HepG2 (cell line): ENCODE measurements around the gene PGC. TPM values are rescaled to one million over a fixed set of nuclear protein-coding genes. Genes with fewer than 3 reads are reported as not detected.

Experiments
- ATAC-seq: fragments of 200-7000 bp; cut with Tn5 transposase; 3 replicates; pipeline ENCODE4 v1.9.1; 2020; ENCODE audit warnings: mild to moderate bottlenecking, moderate library complexity
- BruUV-seq: library from RNA; stranded (reverse); fragments of 400-500 nt; replicated peaks from 2 replicates; lab custom pipeline; 2021; lab: Mats Ljungman, UMichigan
- CTCF ChIA-PET: fragments of 300-600 bp; formaldehyde crosslinking; extraction: SDS; loops from one replicate; lab custom pipeline; 2021; ENCODE audit warnings: low total read pairs, inconsistent platforms, low intra/inter-chr PET ratio; lab: Yijun Ruan, JAX
- POLR2A ChIA-PET: fragments of 350-600 bp; sonication (Branson Sonifier 250); formaldehyde crosslinking; loops from one replicate; lab custom pipeline; 2020; ENCODE audit warnings: antibody characterized with exemption, inconsistent platforms; lab: Yijun Ruan, JAX
- DNase-seq: peaks from one replicate; pipeline ENCODE4 v3.0.0-alpha.2; 2015; ENCODE audit warnings: low spot score
- FAIRE-seq: peaks from 3 replicates; lab custom pipeline; 2011; peaks lifted over from hg19 to GRCh38; lab: Jason Lieb, UNC
- H2AFZ ChIP-seq: one replicate; pipeline ENCODE4 v1.6.1; 2011; ENCODE audit warnings: low read length, inconsistent platforms
- H3K27ac ChIP-seq: fragments of 300-600 bp; 3 replicates; pipeline ENCODE4 v1.8.0; 2011; ENCODE audit warnings: mixed run types, mild to moderate bottlenecking, mixed read lengths, low read length, inconsistent platforms; ENCODE audit not compliant: insufficient read depth; ENCODE audit errors: extremely low read length
- H3K27me3 ChIP-seq, 2 experiments: fragments of 200-600 bp in 1 of 2; 2 replicates in 1 of 2; 3 replicates in 1 of 2; pipeline versions ENCODE4 v1.6.0 to v1.8.0; 2011; ENCODE audit warnings: low read length in 2 of 2, mild to moderate bottlenecking in 2 of 2, moderate library complexity in 2 of 2, inconsistent platforms in 1 of 2; ENCODE audit not compliant: insufficient read depth in 2 of 2, control insufficient read depth in 1 of 2
- H3K36me3 ChIP-seq, 2 experiments: fragments of 200-600 bp in 1 of 2; replicated peaks in 1 of 2; 2 replicates in 1 of 2; 3 replicates in 1 of 2; pipeline versions ENCODE4 v1.5.1 to v1.8.0; 2011; ENCODE audit warnings: low read length in 2 of 2, inconsistent platforms in 1 of 2; ENCODE audit not compliant: insufficient read depth in 2 of 2, control insufficient read depth in 1 of 2
- H3K4me1 ChIP-seq: 2 replicates; pipeline ENCODE4 v1.5.1; 2012; ENCODE audit warnings: low read length, inconsistent platforms; ENCODE audit not compliant: insufficient read depth
- H3K4me2 ChIP-seq: 2 replicates; pipeline ENCODE4 v1.6.0; 2011; ENCODE audit warnings: low read depth, low read length, inconsistent platforms
- H3K4me3 ChIP-seq, 3 experiments: fragments of 200-600 bp in 1 of 3; sonication (generic), shearing (Covaris generic) in 1 of 3; replicated peaks in 1 of 3; 2 replicates each; pipeline ENCODE4 v1.5.1; 2011 to 2016; ENCODE audit warnings: low read length in 3 of 3, inconsistent platforms in 2 of 3, low read depth in 2 of 3, mild to moderate bottlenecking in 2 of 3, control low read depth in 1 of 3, mixed read lengths in 1 of 3; ENCODE audit not compliant: insufficient read depth in 1 of 3
- H3K79me2 ChIP-seq: one replicate; pipeline ENCODE4 v1.6.1; 2011; ENCODE audit warnings: low read length, inconsistent platforms; ENCODE audit not compliant: insufficient read depth
- H3K9ac ChIP-seq: 2 replicates; pipeline ENCODE4 v1.6.0; 2011; ENCODE audit warnings: mild to moderate bottlenecking, low read depth, low read length, inconsistent platforms; ENCODE audit not compliant: insufficient read depth
- H3K9me3 ChIP-seq: 2 replicates; pipeline ENCODE4 v1.5.1; 2012; ENCODE audit warnings: mild to moderate bottlenecking, low read length
- H4K20me1 ChIP-seq: 2 replicates; pipeline ENCODE4 v1.6.0; 2011; ENCODE audit warnings: inconsistent platforms, mild to moderate bottlenecking, low read length, moderate library complexity; ENCODE audit not compliant: insufficient read depth
- AGO2 ChIP-seq: fragments of 200-400 bp; formaldehyde crosslinking; optimal IDR thresholded peaks from 2 replicates; pipeline ENCODE3; 2017; ENCODE audit warnings: mild to moderate bottlenecking, low read depth, low read length, moderate library complexity
- MATR3 ChIP-seq: sonication (generic); formaldehyde crosslinking; IDR thresholded peaks from 2 replicates; pipeline ENCODE4 v1.4.0; 2020; ENCODE audit warnings: missing genetic modification reagents
- PRDM15 ChIP-seq: sonication (generic); formaldehyde crosslinking; IDR thresholded peaks from 2 replicates; pipeline ENCODE4 v1.4.0; 2020; ENCODE audit warnings: missing genetic modification reagents
- ZNF335 ChIP-seq: sonication (generic); formaldehyde crosslinking; IDR thresholded peaks from 2 replicates; pipeline ENCODE4 v1.4.0; 2020; ENCODE audit warnings: missing genetic modification reagents
- ZNF484 ChIP-seq: sonication (generic); formaldehyde crosslinking; IDR thresholded peaks from 2 replicates; pipeline ENCODE4 v1.5.1; 2020; ENCODE audit warnings: mild to moderate bottlenecking, low read depth, missing genetic modification reagents, borderline replicate concordance
- ZUFSP ChIP-seq: sonication (generic); formaldehyde crosslinking; IDR thresholded peaks from 2 replicates; pipeline ENCODE4 v1.9.0; 2021; ENCODE audit warnings: missing genetic modification reagents, mild to moderate bottlenecking, borderline replicate concordance
- WGBS: methylation state at CpG from one replicate; pipeline ENCODE4 v1.1.6; 2017; ENCODE audit warnings: low lambda C conversion rate; 5-methylcytosine and 5-hydroxymethylcytosine counted together
- in situ Hi-C: cut with HindIII; loops from 2 replicates; pipeline ENCODE4 v1.10.0; 2017; ENCODE audit warnings: low pct_unique_long_range_greater_than_20kb; ENCODE audit not compliant: extremely low pct_ligation_motif_present
- intact Hi-C: fragments of 100-400 bp; cut with micrococcal nuclease; formaldehyde crosslinking; loops from one replicate; pipeline ENCODE4 v1.10.0; 2022; ENCODE audit not compliant: unreplicated experiment
- polyA plus RNA-seq, 8 experiments: library from polyadenylated mRNA; depleted of rRNA in 3 of 8; stranded (reverse) in 7 of 8; unstranded in 1 of 8; fragments of >200 nt; fragmentation: Illumina TruSeq in 4 of 8; extraction: Trizol in 4 of 8; gene quantifications; 2 replicates each; pipeline versions ENCODE4 v1.2.1 to v1.2.3, GENCODE V29; 2011 to 2016; ENCODE audit warnings: low read depth in 4 of 8, missing spikeins in 1 of 8, mixed read lengths in 1 of 8; ENCODE audit not compliant: insufficient read depth in 1 of 8
- total RNA-seq, 5 experiments: library from RNA; depleted of rRNA; stranded (reverse); fragments of >200 nt; fragmentation: Illumina TruSeq; extraction: Trizol; gene quantifications; 2 replicates each; pipeline ENCODE4 v1.2.3, GENCODE V29; 2016; ENCODE audit warnings: low read depth in 1 of 5

PGC gene
- total and polyA plus RNA-seq, 2 of the 13 experiments (the other 11 are each of a cell fraction or from before 2014, with no cell fraction given): 426 to 502 TPM

GRCh38 chr6:41743406-41744235, 3.6 kb downstream of the PGC start:
- DNase-seq: no peak
- no peak overlapping the region for H3K9ac ChIP-seq
- no peak overlapping the region for H3K4me3 ChIP-seq
- no TSS peak for BruUV-seq
- intact Hi-C loops (no loop called here), in situ Hi-C loops (no loop called here)
- no peak for ATAC-seq
- no peaks in the 10 kb centered on the region for H3K9me3 ChIP-seq
- no peaks in the 10 kb centered on the region for H4K20me1 ChIP-seq
- H3K27me3 ChIP-seq: no peaks in the 10 kb centered on the region
- CTCF ChIA-PET: no interaction called here
- WGBS: 95% methylated on average over 1 of the region's 6 CpGs
- no peak for TF ChIP-seq ZUFSP
- no peak for TF ChIP-seq ZNF484
- TF ChIP-seq AGO2: peak; percentile 59
- no peak for TF ChIP-seq ZNF335 (CRISPR knock-in tag)
- peak; percentile 81 for TF ChIP-seq PRDM15 (CRISPR knock-in tag)
- no peak for TF ChIP-seq MATR3 (CRISPR knock-in tag)
- POLR2A ChIA-PET: interaction anchor here (1.1 to 10.4 kb wide), 4 partner anchors 9 to 25 kb away, joined by 5 to 120 read pairs (median 66); partner anchors contain the start of gene TFEB
- no peak for FAIRE-seq
- H3K4me1 ChIP-seq: peaks cover 100% of the 10 kb centered on the region
- H3K79me2 ChIP-seq: no peaks in the 10 kb centered on the region
- H3K36me3 ChIP-seq: no peaks in the 10 kb centered on the region
- no peak overlapping the region for H2AFZ ChIP-seq
- H3K27ac ChIP-seq: no peak overlapping the region
- H3K4me2 ChIP-seq: no peak overlapping the region
